Endothelial cell of umbilical vein (primary cell): ENCODE data around the gene ANKRD35. TPM values are rescaled to one million over a fixed set of nuclear protein-coding genes. Genes with fewer than 3 reads are reported as not detected.

ENCODE experiments used
- BruUV-seq: library from RNA; stranded (reverse); fragments of 400-500 nt; replicated peaks from 2 replicates; lab custom pipeline; 2021; lab: Mats Ljungman, UMichigan
- CTCF ChIA-PET: fragments of 300-600, 350-600 bp; sonication (Branson Sonifier 250); formaldehyde crosslinking; loops from one replicate; lab custom pipeline; 2021; ENCODE audit warnings: antibody characterized with exemption, inconsistent platforms; lab: Charles Lee
- POLR2A ChIA-PET: fragments of 300-600, 350-600 bp; sonication (Branson Sonifier 250); formaldehyde crosslinking; loops from one replicate; lab custom pipeline; 2021; ENCODE audit warnings: antibody characterized with exemption, inconsistent platforms; lab: Charles Lee
- DNase-seq: peaks from one replicate; pipeline ENCODE4 v3.0.0-alpha.2; 2011; ENCODE audit warnings: low read depth, low spot score
- FAIRE-seq: peaks from 2 replicates; lab custom pipeline; 2011; peaks lifted over from hg19 to GRCh38; lab: Jason Lieb, UNC
- H2AFZ ChIP-seq: 2 replicates; pipeline ENCODE4 v1.6.0; 2012; ENCODE audit warnings: low read depth, low read length, control low read depth, inconsistent platforms
- H3K27ac ChIP-seq: 2 replicates; pipeline ENCODE4 v1.5.1; 2011; ENCODE audit warnings: low read depth, mild to moderate bottlenecking, control low read depth, low read length, moderate library complexity; ENCODE audit not compliant: insufficient read depth
- H3K27me3 ChIP-seq, 2 experiments: 2 replicates each; pipeline versions ENCODE4 v1.6.0 to v1.6.1; 2011; ENCODE audit warnings: low read length in 2 of 2, mixed read lengths in 1 of 2; ENCODE audit not compliant: control insufficient read depth in 2 of 2, insufficient read depth in 2 of 2
- H3K36me3 ChIP-seq, 2 experiments: 2 replicates in 1 of 2; 3 replicates in 1 of 2; pipeline ENCODE4 v1.5.1; 2011; ENCODE audit warnings: low read length in 2 of 2, mild to moderate bottlenecking in 1 of 2, moderate library complexity in 1 of 2; ENCODE audit not compliant: control insufficient read depth in 2 of 2, insufficient read depth in 2 of 2; ENCODE audit errors: extremely low read depth in 1 of 2
- H3K4me1 ChIP-seq: 3 replicates; pipeline ENCODE4 v1.5.1; 2011; ENCODE audit warnings: mild to moderate bottlenecking, low read length; ENCODE audit not compliant: control insufficient read depth, insufficient read depth; ENCODE audit errors: extremely low read depth
- H3K4me2 ChIP-seq: 2 replicates; pipeline ENCODE4 v1.6.1; 2011; ENCODE audit warnings: low read length, control low read depth, mixed read lengths; ENCODE audit not compliant: insufficient read depth
- H3K4me3 ChIP-seq, 3 experiments: fragments of 200-600 bp in 1 of 3; sonication (generic), shearing (Covaris generic) in 1 of 3; replicated peaks in 1 of 3; 2 replicates each; pipeline ENCODE4 v1.5.1; 2011 to 2016; ENCODE audit warnings: control low read depth in 3 of 3, low read length in 3 of 3, mild to moderate bottlenecking in 2 of 3, inconsistent platforms in 1 of 3, low read depth in 1 of 3, moderate library complexity in 1 of 3; ENCODE audit not compliant: insufficient read depth in 1 of 3
- H3K79me2 ChIP-seq: 2 replicates; pipeline ENCODE4 v1.6.0; 2012; ENCODE audit warnings: low read length, inconsistent platforms; ENCODE audit not compliant: control insufficient read depth, insufficient read depth
- H3K9ac ChIP-seq: replicated peaks from 2 replicates; pipeline ENCODE3; 2011; ENCODE audit warnings: low read length, control low read depth; ENCODE audit not compliant: insufficient read depth; ENCODE audit errors: extremely low read depth
- H3K9me1 ChIP-seq: replicated peaks from 3 replicates; pipeline ENCODE4 v1.6.0; 2011; ENCODE audit warnings: mild to moderate bottlenecking, low read length; ENCODE audit not compliant: control insufficient read depth, insufficient read depth; ENCODE audit errors: extremely low read depth
- H3K9me3 ChIP-seq: replicated peaks from 2 replicates; pipeline ENCODE4 v1.5.1; 2012; ENCODE audit warnings: low read length, inconsistent platforms; ENCODE audit not compliant: control insufficient read depth, insufficient read depth
- H4K20me1 ChIP-seq: replicated peaks from 2 replicates; pipeline ENCODE3; 2011; ENCODE audit warnings: mild to moderate bottlenecking, low read length; ENCODE audit not compliant: control insufficient read depth, insufficient read depth; ENCODE audit errors: extremely low read depth
- EZH2 ChIP-seq: IDR thresholded peaks from 2 replicates; pipeline ENCODE4 v1.6.1; 2012; ENCODE audit warnings: borderline replicate concordance, low read depth, mild to moderate bottlenecking, moderate library complexity, low read length, inconsistent platforms; ENCODE audit not compliant: severe bottlenecking
- FOS ChIP-seq: IDR thresholded peaks from 2 replicates; pipeline ENCODE4 v1.6.1; 2011; ENCODE audit warnings: mild to moderate bottlenecking, low read length, moderate library complexity, borderline replicate concordance; ENCODE audit not compliant: insufficient read depth
- GATA2 ChIP-seq: IDR thresholded peaks from 2 replicates; pipeline ENCODE4 v1.7.0; 2011; ENCODE audit warnings: low read depth, mild to moderate bottlenecking, moderate library complexity, mixed read lengths, low read length; ENCODE audit not compliant: insufficient read length, insufficient read depth
- JUN ChIP-seq: IDR thresholded peaks from 2 replicates; pipeline ENCODE4 v1.6.1; 2011; ENCODE audit warnings: borderline replicate concordance, low read depth; ENCODE audit not compliant: insufficient read length, insufficient read depth
- MYC ChIP-seq: IDR thresholded peaks from one replicate; pipeline ENCODE4 v1.6.1; 2011; ENCODE audit warnings: mild to moderate bottlenecking, low read depth, low read length
- POLR2A ChIP-seq: IDR thresholded peaks from 2 replicates; pipeline ENCODE4 v1.6.1; 2012; ENCODE audit warnings: low read depth, mild to moderate bottlenecking, control low read depth, low read length
- POLR2AphosphoS5 ChIP-seq: IDR thresholded peaks from 2 replicates; pipeline ENCODE4 v1.6.1; 2012; ENCODE audit warnings: low read depth, mild to moderate bottlenecking, control low read depth, low read length, moderate library complexity; ENCODE audit not compliant: insufficient read depth
- dilution Hi-C: fragments of 300-500 bp; cut with MboI; formaldehyde crosslinking; loops from one replicate; pipeline ENCODE4 v1.15.0; 2019; ENCODE audit warnings: low sequenced_read_pairs; ENCODE audit not compliant: extremely low pct_ligation_motif_present
- intact Hi-C: fragments of 100-400 bp; cut with micrococcal nuclease; formaldehyde crosslinking; loops from one replicate; pipeline ENCODE4 v1.10.0; 2022
- polyA plus RNA-seq, 4 experiments: library from polyadenylated mRNA; depleted of rRNA in 3 of 4; stranded (reverse) in 3 of 4; unstranded in 1 of 4; fragments of >200 nt; gene quantifications; 2 replicates each; pipeline versions ENCODE4 v1.2.1 to v1.2.3, GENCODE V29; 2011 to 2012; ENCODE audit warnings: missing spikeins in 1 of 4
- total RNA-seq: library from RNA; stranded (reverse); gene quantifications from 2 replicates; pipeline ENCODE4 v1.2.3, GENCODE V29; 2021
- TF ChIP-seq, protein P1 (sequence below), 2 donors: IDR thresholded peaks; 1 replicate in 1 of 2; 2 replicates in 1 of 2; pipeline ENCODE4 v1.5.1; 2011; ENCODE audit warnings: low read length in 2 of 2, mild to moderate bottlenecking in 2 of 2, moderate library complexity in 2 of 2, control low read depth in 1 of 2, inconsistent platforms in 1 of 2, low read depth in 1 of 2; ENCODE audit not compliant: insufficient read depth in 1 of 2; ENCODE audit errors: extremely low read depth in 1 of 2
- TF ChIP-seq, protein P2 (sequence below): IDR thresholded peaks from 2 replicates; pipeline ENCODE4 v1.6.1; 2011; ENCODE audit not compliant: insufficient read depth, insufficient read length

ANKRD35 gene
- total and polyA plus RNA-seq, 2 donors (not counting 3 experiments of a cell fraction or from before 2014, with no cell fraction given): 0.15 to 0.20 TPM

DNA sequence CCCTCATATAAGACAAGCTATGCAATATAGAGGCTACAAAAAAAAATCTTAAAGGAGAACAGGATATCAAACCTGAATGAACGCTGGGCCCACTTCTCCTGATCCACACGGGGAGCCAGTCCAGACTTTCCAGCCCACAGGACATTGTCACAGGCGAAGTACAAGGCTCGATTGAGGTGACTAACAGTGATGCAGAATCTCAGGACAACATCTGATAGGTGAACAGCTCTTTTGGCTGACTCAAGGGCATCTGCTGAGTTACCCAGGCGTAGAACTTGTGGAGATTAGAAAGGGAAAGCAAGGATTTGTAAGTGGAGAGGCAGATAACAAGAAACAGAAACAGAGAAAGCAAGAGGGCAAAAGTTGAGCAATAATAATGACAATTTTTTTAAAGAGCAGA lies 31.1 kb upstream of the ANKRD35 start:
- Histone ChIP-seq H3K4me1 (peaks cover 16% of the 10 kb centered on the region), H3K4me2 (no peak overlapping the region), H4K20me1 (no peaks in the 10 kb centered on the region), H2AFZ (no peak overlapping the region), H3K4me3 (no peak overlapping the region), H3K9ac (no peak overlapping the region), H3K36me3 (peaks cover 5 to 8% of the 10 kb centered on the region in 2 experiments), H3K27me3 (no peaks in the 10 kb centered on the region), H3K79me2 (peaks cover 7% of the 10 kb centered on the region), H3K27ac (no peak overlapping the region), H3K9me3 (no peaks in the 10 kb centered on the region), H3K9me1 (no peaks in the 10 kb centered on the region)
- dilution Hi-C loops (no loop called here), intact Hi-C loops (no loop called here)
- TF ChIP-seq JUN (no peak), MYC (no peak), POLR2AphosphoS5 (no peak), POLR2A (no peak), GATA2 (no peak), FOS (no peak), EZH2 (no peak)
- TF ChIP-seq, protein P1, sequence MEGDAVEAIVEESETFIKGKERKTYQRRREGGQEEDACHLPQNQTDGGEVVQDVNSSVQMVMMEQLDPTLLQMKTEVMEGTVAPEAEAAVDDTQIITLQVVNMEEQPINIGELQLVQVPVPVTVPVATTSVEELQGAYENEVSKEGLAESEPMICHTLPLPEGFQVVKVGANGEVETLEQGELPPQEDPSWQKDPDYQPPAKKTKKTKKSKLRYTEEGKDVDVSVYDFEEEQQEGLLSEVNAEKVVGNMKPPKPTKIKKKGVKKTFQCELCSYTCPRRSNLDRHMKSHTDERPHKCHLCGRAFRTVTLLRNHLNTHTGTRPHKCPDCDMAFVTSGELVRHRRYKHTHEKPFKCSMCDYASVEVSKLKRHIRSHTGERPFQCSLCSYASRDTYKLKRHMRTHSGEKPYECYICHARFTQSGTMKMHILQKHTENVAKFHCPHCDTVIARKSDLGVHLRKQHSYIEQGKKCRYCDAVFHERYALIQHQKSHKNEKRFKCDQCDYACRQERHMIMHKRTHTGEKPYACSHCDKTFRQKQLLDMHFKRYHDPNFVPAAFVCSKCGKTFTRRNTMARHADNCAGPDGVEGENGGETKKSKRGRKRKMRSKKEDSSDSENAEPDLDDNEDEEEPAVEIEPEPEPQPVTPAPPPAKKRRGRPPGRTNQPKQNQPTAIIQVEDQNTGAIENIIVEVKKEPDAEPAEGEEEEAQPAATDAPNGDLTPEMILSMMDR (IDR thresholded peaks at IDR 0.05; ENCODE audit: extremely low read depth in 1 of 2, insufficient read depth in 1 of 2, low read depth in 1 of 2, low read length in 2 of 2): no peak
- TF ChIP-seq, protein P2, sequence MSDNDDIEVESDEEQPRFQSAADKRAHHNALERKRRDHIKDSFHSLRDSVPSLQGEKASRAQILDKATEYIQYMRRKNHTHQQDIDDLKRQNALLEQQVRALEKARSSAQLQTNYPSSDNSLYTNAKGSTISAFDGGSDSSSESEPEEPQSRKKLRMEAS: no peak
- CTCF ChIA-PET: interaction anchor here (1.0 to 4.8 kb wide), 4 partner anchors 11 to 71 kb away, joined by 3 to 37 read pairs (median 6); partner anchors contain the start of genes NUDT17 and RBM8A
- FAIRE-seq (no peak), DNase-seq (no peak)
- no TSS peak for BruUV-seq
- POLR2A ChIA-PET: no interaction called here
